Measurements from ENCODE around the gene LRGUK. TPM values are rescaled to one million over a fixed set of nuclear protein-coding genes. Genes with fewer than 3 reads are reported as not detected.
"Not testable (repeated sequence)": the region's sequence is repeated elsewhere in the genome, so short reads cannot be mapped to it uniquely, and the experiment has no call there.

The LRGUK gene
- total RNA-seq, 1 donor = 0.43 TPM

GRCh38 chr7:134220236-134220635 lies 93.1 kb downstream of the LRGUK start:
- no peak overlapping the region for H3K4me3 ChIP-seq (ENCODE audit: low read depth, low read length)
- DNase-seq (ENCODE audit: low read depth) = no peak
- no peak for TF ChIP-seq CTCF (IDR thresholded peaks at IDR 0.05; ENCODE audit: insufficient read depth, low read depth, low read length)

GRCh38 chr7:134231296-134231695 lies 104.2 kb downstream of the LRGUK start:
- not testable (repeated sequence) for H3K4me3 ChIP-seq (ENCODE audit: low read depth, low read length); DNase-seq (ENCODE audit: low read depth)

GRCh38 chr7:134234216-134234615 lies 107.1 kb downstream of the LRGUK start:
- H3K4me3 ChIP-seq (ENCODE audit: low read depth, low read length) = no peak overlapping the region
- no peak for TF ChIP-seq CTCF (IDR thresholded peaks at IDR 0.05; ENCODE audit: insufficient read depth, low read depth, low read length)
- no peak for DNase-seq (ENCODE audit: low read depth)

- TF ChIP-seq CTCF (IDR thresholded peaks at IDR 0.05; ENCODE audit: insufficient read depth, low read depth, low read length) = no peak
- H3K4me3 ChIP-seq (ENCODE audit: low read depth, low read length) = no peak overlapping the region
- DNase-seq (ENCODE audit: low read depth) = no peak
Measured at GRCh38 chr7:134245253-134245652, 118.1 kb downstream of the LRGUK start.

- no peak for DNase-seq (ENCODE audit: low read depth)
- no peak overlapping the region for H3K4me3 ChIP-seq (ENCODE audit: low read depth, low read length)
- no peak for TF ChIP-seq CTCF (IDR thresholded peaks at IDR 0.05; ENCODE audit: insufficient read depth, low read depth, low read length)
Measured at GRCh38 chr7:134246347-134246746, 119.2 kb downstream of the LRGUK start.

- TF ChIP-seq CTCF (IDR thresholded peaks at IDR 0.05; ENCODE audit: insufficient read depth, low read depth, low read length) = no peak
- H3K4me3 ChIP-seq (ENCODE audit: low read depth, low read length) = no peak overlapping the region
Measured at GRCh38 chr7:134246761-134247160, 119.6 kb downstream of the LRGUK start.

GRCh38 chr7:134248196-134248595 lies 121.1 kb downstream of the LRGUK start:
- no peak overlapping the region for H3K4me3 ChIP-seq (ENCODE audit: low read depth, low read length)
- DNase-seq (ENCODE audit: low read depth) = no peak
- no peak for TF ChIP-seq CTCF (IDR thresholded peaks at IDR 0.05; ENCODE audit: insufficient read depth, low read depth, low read length)

More at GRCh38 chr7:134246761-134247160, 119.6 kb downstream of the LRGUK start:
- DNase-seq (ENCODE audit: low read depth) = no peak
